K562 treated with DMSO at 1 percent for 4 hours (cell line): ENCODE results near the gene NMB. TPM values are rescaled to one million over a fixed set of nuclear protein-coding genes. Genes with fewer than 3 reads are reported as not detected.

Experiments used
- total RNA-seq: library from RNA; unstranded; fragments of 300-600 nt; gene quantifications from 2 replicates; pipeline ENCODE4 v1.2.3, GENCODE V29; 2022; ENCODE audit not compliant: insufficient read depth

The NMB gene
- not detected in 2 replicates for total RNA-seq

GRCh38 chr15:84658080-84658787 is at the start of gene NMB:
TSS of gene NMB (minus strand) at chr15:84658199. CDS start at chr15:84658152, 47 bp downstream.

GRCh38 chr15:84653910-84654688 is 3.9 kb downstream of the NMB start, which contains the start of gene WDR73:
TSS of gene WDR73 (minus strand) at chr15:84654283. CDS start at chr15:84654274, 9 bp downstream.

Other genes with a start within 250 kb of the NMB start
- 4.5 and 6.5 TPM in 2 replicates for gene ZSCAN2, start 57.2 kb downstream of the NMB start, total RNA-seq
- gene WDR73, start 3.9 kb downstream of the NMB start, total RNA-seq: 8.0 and 12.5 TPM in 2 replicates
- gene SEC11A, start 57.9 kb upstream of the NMB start, total RNA-seq: 222 and 226 TPM in 2 replicates
- 14.3 and 16.1 TPM in 2 replicates for gene ZNF592, start 90.4 kb upstream of the NMB start, total RNA-seq
- 0.47 and 1.2 TPM in 2 replicates for gene ALPK3, start 159.2 kb upstream of the NMB start, total RNA-seq
- gene SLC28A1, start 226.5 kb upstream of the NMB start, total RNA-seq: not detected in 2 replicates